Measurements from ENCODE around the gene NMT1.

DNA sequence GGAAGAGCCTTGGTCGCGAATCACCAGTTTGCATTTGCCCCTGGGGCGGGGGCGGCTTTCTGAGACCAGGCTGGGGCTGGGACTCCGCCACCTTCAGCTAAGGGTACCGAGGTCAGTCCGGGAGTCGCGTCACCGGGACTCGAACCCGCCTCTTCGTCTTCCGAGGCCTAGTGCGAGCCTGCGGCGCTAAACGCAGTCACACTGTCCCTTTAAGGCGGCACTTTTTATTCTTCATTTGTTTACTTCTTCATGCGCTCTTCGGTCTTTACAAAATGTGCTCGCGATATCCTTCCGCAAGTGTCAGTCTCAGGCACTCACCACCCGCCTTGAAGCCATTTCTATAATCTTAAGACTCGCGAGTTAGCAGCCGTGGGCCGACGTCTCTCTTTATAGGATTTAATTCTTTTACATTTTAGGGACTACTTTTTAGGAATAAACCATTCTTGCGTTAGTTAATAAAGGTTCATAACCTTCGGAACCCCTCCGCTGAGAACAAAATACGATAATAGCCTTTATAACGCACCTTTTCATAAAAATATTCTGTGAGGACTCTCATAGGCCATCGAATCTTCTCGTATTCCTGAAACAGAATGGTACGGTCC, 86.6 kb downstream of the NMT1 start:
- TF ChIP-seq, protein P1, sequence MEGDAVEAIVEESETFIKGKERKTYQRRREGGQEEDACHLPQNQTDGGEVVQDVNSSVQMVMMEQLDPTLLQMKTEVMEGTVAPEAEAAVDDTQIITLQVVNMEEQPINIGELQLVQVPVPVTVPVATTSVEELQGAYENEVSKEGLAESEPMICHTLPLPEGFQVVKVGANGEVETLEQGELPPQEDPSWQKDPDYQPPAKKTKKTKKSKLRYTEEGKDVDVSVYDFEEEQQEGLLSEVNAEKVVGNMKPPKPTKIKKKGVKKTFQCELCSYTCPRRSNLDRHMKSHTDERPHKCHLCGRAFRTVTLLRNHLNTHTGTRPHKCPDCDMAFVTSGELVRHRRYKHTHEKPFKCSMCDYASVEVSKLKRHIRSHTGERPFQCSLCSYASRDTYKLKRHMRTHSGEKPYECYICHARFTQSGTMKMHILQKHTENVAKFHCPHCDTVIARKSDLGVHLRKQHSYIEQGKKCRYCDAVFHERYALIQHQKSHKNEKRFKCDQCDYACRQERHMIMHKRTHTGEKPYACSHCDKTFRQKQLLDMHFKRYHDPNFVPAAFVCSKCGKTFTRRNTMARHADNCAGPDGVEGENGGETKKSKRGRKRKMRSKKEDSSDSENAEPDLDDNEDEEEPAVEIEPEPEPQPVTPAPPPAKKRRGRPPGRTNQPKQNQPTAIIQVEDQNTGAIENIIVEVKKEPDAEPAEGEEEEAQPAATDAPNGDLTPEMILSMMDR (IDR thresholded peaks at IDR 0.05): peak in 1 of 4 experiments; percentile 3
- TF ChIP-seq EP300 (IDR thresholded peaks at IDR 0.05): no peak
